Measurements from ENCODE around the gene RDH8.

The RDH8 gene

DNA sequence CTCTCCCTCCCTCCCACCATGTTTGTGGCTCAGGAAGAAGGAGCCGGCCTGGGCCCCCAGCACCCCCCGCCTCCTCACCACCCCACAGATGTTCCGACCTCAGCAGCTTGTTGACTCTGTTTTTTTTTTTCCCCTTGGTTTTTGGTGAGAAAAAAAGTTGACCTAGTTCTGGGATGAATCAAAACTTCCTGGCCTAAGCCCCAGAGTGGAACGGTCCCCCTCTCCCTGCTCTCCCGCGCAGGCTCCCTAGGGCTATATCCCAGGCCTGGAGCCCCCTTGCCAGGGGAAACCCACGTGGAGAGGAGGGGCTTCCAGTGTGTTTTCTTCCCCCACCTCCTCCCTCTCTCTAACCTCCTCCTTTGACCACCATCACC, 7.0 kb upstream of the RDH8 start (continued):
- TF ChIP-seq CSRNP3 (CRISPR knock-in tag; IDR thresholded peaks at IDR 0.05) (no peak), ZFP30 (CRISPR knock-in tag; IDR thresholded peaks at IDR 0.05) (no peak)

DNA sequence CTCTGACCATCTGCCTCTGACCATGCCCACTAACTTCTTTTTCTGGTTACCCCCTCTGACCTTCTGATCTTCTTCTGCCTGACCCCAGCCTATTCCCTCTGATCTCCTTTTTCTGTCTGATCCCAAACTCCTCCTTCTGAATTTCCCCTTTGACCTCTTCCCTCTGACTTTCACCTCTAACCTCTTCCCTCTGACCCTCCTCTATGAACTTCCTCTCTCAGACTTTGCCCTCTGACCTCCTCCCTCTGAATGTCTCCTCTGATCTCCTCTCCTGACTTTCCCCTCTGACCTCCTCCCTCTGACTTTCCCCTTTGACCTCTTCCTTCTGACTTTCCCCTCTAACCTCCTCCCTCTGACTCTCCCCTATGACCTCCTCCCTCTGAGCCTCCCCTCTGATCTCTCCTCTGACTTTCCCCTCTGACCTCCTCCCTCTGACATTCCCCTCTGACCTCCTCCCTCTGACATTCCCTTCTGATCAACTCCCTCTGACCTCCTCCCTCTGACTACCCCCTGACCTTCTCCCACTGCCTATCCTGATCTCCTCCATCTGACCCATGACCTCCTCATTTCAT, 6.4 kb upstream of the RDH8 start:
- TF ChIP-seq CREB5 (CRISPR knock-in tag; IDR thresholded peaks at IDR 0.05; ENCODE audit: low read depth) (no peak), ISL1 (CRISPR knock-in tag; IDR thresholded peaks at IDR 0.05) (no peak), TCF4 (CRISPR knock-in tag; IDR thresholded peaks at IDR 0.05; ENCODE audit: borderline replicate concordance) (no peak), SNAI2 (CRISPR knock-in tag; IDR thresholded peaks at IDR 0.05) (no peak), POU6F1 (CRISPR knock-in tag; IDR thresholded peaks at IDR 0.05; ENCODE audit: borderline replicate concordance, low read depth) (no peak), ZFP3 (CRISPR knock-in tag; IDR thresholded peaks at IDR 0.05) (no peak), OSR1 (CRISPR knock-in tag; IDR thresholded peaks at IDR 0.05) (no peak), ESRRG (CRISPR knock-in tag; IDR thresholded peaks at IDR 0.05) (no peak), ZNF8 (CRISPR knock-in tag; IDR thresholded peaks at IDR 0.05) (no peak), ARNTL (CRISPR knock-in tag; IDR thresholded peaks at IDR 0.05; ENCODE audit: borderline replicate concordance, low read depth) (no peak)
- ATAC-seq: no peak

GRCh38 chr19:10007371-10008183, 5.7 kb upstream of the RDH8 start:
- no peak for ATAC-seq
- no peak for TF ChIP-seq CSDC2 (CRISPR knock-in tag; IDR thresholded peaks at IDR 0.05)
- no peak for TF ChIP-seq TCF4 (CRISPR knock-in tag; IDR thresholded peaks at IDR 0.05; ENCODE audit: borderline replicate concordance)
- TF ChIP-seq ARNTL (CRISPR knock-in tag; IDR thresholded peaks at IDR 0.05; ENCODE audit: borderline replicate concordance, low read depth): no peak
- no peak for TF ChIP-seq ISL1 (CRISPR knock-in tag; IDR thresholded peaks at IDR 0.05)
- TF ChIP-seq ZFP3 (CRISPR knock-in tag; IDR thresholded peaks at IDR 0.05): no peak
- no peak for TF ChIP-seq GLIS3 (CRISPR knock-in tag; IDR thresholded peaks at IDR 0.05)
- TF ChIP-seq ZNF70 (CRISPR knock-in tag; IDR thresholded peaks at IDR 0.05): no peak
- TF ChIP-seq CSRNP3 (CRISPR knock-in tag; IDR thresholded peaks at IDR 0.05): no peak
- TF ChIP-seq BACH2 (CRISPR knock-in tag; IDR thresholded peaks at IDR 0.05; ENCODE audit: borderline replicate concordance): no peak
- no peak for TF ChIP-seq RARB (CRISPR knock-in tag; IDR thresholded peaks at IDR 0.05)
- TF ChIP-seq, protein P1, sequence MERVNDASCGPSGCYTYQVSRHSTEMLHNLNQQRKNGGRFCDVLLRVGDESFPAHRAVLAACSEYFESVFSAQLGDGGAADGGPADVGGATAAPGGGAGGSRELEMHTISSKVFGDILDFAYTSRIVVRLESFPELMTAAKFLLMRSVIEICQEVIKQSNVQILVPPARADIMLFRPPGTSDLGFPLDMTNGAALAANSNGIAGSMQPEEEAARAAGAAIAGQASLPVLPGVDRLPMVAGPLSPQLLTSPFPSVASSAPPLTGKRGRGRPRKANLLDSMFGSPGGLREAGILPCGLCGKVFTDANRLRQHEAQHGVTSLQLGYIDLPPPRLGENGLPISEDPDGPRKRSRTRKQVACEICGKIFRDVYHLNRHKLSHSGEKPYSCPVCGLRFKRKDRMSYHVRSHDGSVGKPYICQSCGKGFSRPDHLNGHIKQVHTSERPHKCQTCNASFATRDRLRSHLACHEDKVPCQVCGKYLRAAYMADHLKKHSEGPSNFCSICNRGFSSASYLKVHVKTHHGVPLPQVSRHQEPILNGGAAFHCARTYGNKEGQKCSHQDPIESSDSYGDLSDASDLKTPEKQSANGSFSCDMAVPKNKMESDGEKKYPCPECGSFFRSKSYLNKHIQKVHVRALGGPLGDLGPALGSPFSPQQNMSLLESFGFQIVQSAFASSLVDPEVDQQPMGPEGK (CRISPR knock-in tag; IDR thresholded peaks at IDR 0.05; ENCODE audit: borderline replicate concordance): no peak
- TF ChIP-seq, protein P2, sequence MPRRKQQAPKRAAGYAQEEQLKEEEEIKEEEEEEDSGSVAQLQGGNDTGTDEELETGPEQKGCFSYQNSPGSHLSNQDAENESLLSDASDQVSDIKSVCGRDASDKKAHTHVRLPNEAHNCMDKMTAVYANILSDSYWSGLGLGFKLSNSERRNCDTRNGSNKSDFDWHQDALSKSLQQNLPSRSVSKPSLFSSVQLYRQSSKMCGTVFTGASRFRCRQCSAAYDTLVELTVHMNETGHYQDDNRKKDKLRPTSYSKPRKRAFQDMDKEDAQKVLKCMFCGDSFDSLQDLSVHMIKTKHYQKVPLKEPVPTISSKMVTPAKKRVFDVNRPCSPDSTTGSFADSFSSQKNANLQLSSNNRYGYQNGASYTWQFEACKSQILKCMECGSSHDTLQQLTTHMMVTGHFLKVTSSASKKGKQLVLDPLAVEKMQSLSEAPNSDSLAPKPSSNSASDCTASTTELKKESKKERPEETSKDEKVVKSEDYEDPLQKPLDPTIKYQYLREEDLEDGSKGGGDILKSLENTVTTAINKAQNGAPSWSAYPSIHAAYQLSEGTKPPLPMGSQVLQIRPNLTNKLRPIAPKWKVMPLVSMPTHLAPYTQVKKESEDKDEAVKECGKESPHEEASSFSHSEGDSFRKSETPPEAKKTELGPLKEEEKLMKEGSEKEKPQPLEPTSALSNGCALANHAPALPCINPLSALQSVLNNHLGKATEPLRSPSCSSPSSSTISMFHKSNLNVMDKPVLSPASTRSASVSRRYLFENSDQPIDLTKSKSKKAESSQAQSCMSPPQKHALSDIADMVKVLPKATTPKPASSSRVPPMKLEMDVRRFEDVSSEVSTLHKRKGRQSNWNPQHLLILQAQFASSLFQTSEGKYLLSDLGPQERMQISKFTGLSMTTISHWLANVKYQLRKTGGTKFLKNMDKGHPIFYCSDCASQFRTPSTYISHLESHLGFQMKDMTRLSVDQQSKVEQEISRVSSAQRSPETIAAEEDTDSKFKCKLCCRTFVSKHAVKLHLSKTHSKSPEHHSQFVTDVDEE (CRISPR knock-in tag; IDR thresholded peaks at IDR 0.05): no peak
- no peak for TF ChIP-seq TOX (CRISPR knock-in tag; IDR thresholded peaks at IDR 0.05; ENCODE audit: borderline replicate concordance)
- no peak for TF ChIP-seq OSR1 (CRISPR knock-in tag; IDR thresholded peaks at IDR 0.05)
- no peak for TF ChIP-seq ZC3H10 (CRISPR knock-in tag; IDR thresholded peaks at IDR 0.05)

Measured in SK-N-SH treated with all-trans-retinoic acid at 6 μM for 48 hours (cell line).